Activated T-cell treated with anti-CD3 and anti-CD28 coated beads for 1 hour (primary cell): Measurements from ENCODE around the gene KCNJ6.

Experiments
- DNase-seq: peaks from one replicate; pipeline ENCODE4 v3.0.0-alpha.2; 2020; ENCODE audit warnings: low read depth

The KCNJ6 gene

DNA sequence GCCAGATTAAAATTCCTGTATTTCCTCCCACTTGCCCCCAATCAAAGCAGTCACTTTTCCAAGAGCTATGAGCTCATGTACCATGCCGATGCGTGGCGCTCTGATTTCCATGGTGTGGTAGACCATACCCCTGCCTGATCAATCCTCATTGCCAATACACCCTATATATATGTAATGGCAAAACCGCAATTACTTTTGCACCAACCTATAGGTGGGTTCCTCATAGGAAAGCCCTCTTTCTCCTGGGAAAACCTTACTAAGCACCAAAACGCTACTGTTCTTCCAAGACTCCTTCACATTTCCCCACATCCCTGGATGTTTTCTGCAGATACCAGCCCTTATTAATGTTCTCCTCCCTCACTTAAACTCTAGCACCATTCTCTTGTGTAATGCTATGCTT is 11.0 kb downstream of the KCNJ6 start:
- DNase-seq, result no peak

DNA sequence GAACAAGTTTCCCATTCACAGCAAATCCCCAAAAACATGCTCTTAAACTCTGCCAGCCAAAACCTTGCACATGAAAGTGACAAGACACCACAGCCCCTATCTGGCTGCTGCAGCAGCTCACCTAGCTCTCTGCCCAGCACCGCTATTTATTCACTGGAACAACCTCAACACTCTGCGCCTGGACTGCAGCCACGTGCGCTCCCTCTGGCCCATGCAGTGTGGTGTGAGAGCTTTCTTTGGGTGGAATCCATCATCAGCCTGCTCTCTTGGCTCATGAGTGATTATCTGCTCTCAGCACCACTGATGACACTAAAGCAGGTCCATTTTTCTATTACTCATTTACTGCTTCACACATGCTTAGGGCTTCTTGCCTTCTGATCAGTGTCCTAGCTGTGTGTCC is 11.4 kb downstream of the KCNJ6 start:
- no peak for DNase-seq

DNA sequence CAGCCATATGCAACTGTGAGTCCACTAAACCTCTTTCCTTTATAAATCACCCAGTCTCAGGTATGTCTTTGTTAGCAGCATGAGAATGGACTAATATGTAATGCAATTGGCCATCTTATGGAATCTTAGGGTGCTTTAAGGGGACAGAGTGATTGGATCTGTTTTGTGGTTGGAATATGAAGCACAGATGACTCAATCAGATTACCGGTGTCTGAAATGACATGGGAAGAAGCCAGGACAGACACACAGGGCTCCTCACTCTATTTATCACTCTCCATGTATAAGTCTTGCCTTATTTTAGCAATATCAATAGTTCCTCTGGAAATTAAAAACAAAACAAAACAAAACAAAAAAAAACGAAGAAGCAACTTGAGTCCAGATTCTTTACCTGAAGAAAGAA is 12.9 kb downstream of the KCNJ6 start:
- DNase-seq, result no peak

DNA sequence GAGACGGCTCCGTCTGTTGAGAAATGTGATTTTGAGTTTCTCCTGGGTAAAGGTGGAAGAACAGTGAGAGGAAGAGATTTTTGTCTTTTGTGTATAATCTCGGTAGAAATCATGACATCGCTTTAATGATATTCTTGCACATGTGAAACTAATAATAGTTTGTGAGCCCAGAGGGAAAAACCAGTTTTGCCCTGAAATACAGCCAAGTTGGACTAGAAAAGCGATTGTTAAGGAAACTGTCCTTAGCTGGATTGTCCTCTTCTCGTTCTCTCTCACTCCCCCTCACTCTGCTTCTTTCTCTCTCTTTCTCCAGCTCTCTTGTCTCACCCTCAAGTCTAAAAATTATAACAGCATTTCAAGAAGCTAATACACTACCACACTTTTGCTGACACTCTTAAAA is 17.1 kb downstream of the KCNJ6 start:
- no peak for DNase-seq

DNA sequence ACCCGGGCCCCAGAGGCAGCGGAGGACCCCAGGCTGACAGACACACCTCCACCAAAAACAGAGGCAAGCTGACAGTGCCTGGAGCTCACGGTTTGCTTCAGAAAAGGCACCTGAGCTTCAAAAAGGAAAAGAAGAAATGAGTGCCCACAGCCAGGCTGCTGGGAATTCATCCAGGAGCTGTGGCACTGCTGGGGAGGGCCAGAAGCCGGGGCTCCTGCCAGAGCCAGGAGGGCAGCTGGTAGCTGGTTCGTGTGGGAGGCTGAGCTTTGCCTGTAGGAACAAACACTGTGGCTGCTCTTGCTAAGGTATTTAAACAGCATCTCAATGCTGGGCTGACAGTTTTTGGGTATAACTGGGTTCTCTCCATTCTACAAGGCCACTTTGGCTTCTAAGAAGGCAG is 19.5 kb downstream of the KCNJ6 start:
- DNase-seq, result no peak

DNA sequence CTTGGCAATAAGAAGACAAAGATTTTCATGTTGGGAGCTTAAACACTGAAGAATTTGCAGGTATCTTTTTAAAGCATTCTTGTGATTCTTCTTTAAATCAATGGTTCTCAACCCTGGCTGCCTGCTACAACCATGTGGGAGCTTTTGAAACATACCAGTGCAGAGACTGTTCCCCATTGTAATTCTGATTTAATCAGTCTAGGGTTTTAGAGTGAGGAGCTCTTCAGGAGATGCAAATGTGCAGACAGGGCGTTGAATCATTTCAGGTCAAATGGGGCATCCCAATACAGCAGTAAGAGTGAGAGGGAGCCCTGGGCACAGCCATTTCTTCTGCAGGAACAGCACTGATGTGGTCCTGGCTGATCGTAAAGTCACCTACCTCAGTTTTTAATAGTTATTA is 24.3 kb downstream of the KCNJ6 start:
- no peak for DNase-seq

DNA sequence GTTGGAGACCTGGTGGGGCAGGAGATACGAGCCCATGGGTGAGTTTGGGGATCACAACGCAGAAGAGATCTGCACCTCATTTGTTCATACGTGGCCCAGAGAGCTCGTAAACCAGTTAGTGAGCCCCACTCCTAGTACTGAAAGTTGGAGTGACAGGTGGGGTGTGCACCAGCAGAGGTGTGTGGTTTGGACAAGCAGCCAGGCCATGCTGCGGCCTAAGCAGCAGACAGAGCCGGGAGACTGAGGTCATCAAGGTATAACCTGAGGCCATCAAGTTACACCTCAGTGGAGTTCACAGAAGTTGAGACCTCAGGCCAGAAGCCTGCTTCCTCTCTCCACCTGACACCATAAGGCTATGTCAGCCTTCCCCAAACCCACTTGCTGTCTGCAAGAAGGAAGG is 27.6 kb downstream of the KCNJ6 start:
- no peak for DNase-seq

DNA sequence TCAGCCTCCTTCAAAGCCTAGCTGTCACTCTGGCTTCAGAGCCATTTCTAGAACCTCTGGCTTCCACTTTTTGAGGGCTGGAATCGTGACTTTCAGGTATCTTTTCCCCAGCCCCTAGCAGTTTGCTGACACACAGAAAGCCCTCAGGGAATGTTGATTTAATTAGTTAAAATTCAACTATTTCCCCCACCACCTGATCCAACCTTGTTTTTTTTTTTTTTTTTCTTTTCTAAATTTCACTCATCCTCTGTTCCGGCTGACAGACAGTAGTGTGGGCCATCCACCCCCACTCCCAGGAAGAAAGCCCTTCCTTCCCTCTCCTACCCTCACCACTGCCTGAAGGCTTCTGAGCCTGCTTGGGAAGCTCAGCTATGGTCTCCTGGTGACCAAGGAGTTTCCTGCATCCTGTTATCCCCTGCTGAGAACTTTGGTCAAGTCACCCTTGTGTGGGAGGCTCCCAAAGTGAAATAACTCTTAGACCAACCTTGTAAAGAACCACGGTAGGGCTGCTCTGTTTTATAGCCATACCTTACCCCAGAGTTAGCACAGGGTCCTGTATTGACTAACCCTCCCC is 29.4 kb downstream of the KCNJ6 start:
- DNase-seq, result no peak

DNA sequence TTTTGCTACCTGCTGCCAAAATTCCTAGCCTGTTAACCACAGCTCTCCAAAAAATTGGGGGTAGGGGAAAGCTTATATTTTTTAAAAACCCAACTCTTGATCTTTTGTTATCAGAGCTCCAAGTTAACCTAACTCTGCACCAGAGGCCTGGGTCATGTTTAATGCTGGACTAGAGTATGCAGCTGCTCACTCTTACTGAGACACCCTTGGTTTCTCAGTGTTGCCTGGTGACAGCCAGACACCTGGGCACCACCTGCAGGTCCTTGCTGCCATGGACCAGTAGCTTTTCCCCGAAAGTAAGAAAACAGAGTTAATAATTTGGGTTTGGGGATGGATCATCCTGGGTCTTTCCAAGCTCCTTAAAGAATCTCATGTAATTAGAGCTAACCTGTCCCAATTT is 30.1 kb downstream of the KCNJ6 start:
- DNase-seq, result no peak

DNA sequence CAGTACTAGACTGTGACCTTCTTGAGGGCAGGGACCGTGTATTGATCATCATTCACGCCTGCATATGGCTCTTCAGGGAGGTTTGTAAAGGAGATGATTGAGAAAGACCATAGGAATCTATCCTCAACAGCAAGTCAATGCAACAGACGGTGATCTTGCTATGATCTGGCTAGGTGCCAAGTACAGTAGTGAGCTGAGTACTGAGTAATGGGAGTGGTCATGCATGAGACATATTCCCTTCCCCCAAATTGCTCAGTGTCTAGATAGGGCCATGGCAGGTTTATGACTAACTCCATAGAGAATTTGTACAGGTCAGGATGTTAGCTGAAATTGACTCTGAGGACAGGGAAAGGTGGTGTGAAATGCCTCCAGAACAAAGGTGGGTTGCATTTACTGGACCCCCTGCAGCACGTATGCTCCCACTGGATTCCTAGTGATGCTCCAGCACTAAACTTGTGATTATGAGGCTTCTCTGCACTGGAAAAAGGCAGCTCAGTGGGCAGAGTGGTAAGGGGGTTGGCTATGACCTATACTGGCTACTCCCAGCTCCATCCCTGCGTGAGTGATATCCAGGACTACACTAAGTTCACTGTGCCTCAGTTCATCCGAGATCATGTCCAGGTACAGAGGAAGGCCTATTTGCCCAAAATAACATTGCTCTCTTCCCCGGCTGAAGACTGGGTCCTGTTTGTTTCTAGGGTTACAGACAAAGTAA is 37.2 kb downstream of the KCNJ6 start:
- DNase-seq, result no peak

DNA sequence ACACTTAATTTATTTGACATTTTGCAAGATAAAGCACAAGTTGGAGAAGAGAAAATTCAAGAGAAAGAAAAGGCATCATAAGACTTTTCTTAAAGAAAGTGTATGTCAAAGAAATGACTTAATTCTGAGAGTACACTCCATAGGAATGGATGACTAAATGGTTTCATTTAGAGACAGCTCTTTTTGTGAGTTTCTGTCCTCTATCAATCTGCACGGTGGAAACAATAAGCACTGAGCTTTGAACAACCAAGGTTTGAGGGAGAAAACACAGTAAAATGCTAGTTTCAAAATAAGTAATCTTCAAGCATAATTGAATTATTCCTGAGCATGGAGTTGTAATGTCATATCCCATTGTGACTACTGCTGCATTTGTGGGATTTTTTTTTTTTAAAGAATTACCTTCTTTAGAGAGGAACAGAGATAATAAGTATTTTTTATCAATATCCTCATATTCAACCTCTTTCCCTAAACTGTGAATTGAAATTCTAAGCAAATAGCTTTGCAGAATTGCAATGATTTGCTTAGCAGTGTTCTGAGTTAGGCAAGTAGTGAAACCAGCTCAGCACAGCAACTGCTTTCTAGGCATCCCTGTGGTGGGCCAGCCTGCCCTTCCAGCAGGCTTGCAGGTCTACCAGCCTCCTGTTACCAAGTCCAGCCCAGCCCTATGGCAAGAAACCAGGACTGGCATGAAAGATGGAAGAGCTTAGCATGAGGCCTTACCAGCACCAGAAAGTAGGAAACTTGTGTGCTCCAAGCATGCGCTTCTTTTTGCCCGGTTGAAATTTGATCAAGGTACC is 38.2 kb downstream of the KCNJ6 start:
- DNase-seq, result no peak

DNA sequence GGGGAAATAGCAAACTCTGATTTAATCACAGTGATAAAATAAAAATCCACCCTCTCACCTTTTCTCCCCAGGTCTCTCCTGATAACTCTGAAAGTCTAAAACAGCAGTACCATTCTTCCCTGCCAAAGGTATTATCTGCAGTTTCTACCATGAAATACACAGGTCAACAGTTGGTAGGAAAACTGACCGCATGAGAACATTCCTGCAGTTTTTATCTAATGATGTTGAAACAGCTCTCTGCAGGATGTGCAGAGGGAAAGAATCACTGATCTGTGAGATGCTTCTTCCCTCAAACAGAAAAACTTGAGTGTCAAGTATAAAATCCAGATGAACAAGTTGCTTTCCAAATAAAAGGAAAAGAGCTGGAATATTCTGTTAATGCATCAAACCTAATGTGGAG is 39.1 kb downstream of the KCNJ6 start:
- no peak for DNase-seq

DNA sequence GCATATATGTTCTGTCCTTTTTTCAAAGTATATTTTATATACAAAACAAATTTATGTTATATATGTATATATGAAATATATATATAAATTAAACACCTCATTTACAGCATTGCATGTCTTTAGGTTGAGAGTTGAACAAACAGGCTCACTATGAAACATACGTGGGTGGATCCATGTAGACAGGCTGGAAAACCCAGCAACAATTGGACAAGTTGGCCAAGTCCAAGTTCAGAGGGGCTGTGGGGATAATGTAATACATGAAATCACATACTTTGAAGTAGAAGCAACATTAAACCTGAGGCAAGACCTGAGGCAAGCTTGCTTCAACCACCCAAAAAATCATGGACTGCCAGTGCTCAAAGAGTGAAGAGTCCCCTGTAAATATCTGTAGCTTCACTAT is 39.7 kb downstream of the KCNJ6 start:
- no peak for DNase-seq

DNA sequence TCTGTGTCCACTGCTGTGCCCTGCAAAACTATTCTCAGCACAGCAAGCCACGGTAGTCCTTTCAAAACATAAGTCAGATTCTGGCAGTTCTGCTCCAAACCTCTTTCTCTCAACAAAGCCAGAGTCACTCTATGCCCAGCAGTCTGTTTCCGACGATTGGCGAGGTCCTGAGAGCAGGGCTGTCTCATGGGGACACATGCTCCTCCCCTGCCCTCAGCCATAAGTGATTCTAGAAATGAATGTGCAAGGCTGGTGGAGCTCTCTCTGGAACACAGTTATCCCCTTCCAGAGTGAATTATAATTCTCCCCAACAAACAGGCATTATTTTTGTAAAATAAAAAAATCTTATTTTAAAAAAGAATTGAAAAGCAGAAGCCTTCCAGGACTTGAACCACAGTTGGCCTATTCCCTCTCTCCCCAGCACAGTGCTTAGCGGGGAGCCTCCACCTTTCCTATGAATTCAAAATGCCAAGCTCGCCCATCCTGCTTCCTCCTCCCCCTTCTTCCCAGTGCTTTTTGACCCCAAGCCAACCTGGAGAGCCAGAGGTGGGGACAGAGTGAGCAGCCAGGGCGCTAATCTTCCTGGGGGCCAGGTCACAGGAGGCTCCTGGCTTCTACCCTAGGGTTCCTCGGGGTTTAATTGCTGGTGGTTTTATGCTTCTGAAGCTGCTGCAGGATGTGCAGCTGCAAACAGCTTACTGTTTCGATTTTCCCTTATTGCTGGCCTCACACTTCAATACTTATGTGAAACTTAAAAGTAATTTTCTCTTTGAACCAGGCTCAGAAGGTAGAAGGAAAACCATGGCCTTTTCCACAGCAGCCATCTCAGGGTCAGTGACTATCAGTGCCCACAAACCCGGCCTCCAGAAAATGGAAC is 41.1 kb downstream of the KCNJ6 start:
- DNase-seq, result no peak

DNA sequence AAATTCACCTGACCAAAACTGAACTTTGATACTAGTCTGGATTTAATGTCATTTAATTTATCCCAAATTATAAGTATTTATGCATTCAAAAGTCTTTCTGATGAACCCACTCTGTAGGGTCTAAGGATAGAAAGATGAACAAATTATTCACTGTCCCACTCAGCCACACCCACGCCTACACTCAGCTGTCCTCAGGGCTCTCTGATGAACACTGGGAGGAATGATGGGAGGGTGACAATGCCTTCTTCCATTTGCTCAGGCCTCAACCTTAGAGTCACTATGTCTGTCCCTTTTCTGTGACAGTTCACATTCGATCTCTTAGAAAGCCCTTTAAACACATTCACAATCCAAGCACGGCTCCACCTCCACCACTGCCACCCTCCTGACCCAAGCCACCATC is 41.8 kb downstream of the KCNJ6 start:
- DNase-seq, result no peak

DNA sequence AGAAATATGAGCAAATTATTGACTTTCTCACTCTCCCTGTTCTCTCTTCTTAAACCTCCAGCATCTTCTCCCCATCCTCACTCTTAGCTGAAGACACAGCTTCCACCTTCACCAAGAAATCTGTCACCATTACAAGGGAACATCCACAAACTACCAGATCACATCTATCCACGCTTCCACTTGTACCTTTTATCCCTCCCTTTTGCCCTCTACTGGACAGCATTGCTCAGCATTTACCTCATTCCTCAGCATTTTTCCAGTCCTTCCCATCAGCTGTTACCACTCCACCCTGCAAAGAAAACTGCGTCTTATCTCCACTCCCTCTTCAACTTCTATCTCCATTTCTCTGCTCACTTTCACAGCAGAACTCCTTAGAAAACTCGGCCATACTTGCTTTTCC is 42.6 kb downstream of the KCNJ6 start:
- DNase-seq, result no peak

DNA sequence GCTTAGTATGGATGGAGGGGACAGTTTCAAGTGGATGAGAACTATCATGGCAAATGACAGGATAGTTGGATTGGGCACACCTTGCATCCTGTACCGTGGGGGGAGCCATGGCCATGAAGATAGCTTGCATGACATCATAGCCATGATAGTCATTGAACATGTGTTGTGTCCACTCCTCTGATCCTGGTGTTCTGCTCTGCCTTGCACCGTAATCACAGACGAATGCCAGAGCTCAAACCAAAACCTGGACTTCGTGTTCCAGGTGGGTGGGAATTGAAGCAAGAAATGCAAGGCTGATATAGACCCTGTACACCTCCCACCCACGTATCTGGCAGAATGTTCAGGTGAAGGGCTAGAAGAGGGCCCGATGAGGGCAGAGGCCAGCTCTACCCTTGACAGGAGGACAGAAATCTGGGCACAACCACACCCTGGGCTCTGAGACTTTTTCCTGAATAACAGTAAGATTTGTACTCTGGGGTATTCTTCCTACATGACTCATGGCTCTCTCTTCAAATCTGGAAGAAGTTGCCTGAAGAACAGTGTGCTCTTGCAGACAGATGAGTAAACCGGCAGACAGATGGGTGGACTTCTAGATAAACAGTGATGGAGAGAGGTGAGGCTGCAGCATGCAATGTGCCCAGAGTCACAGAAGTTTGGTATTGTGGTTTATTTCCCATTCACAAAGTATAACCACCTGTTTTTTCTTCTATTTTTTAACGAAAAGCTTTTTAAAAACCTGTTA is 45.0 kb downstream of the KCNJ6 start:
- DNase-seq, result no peak

DNA sequence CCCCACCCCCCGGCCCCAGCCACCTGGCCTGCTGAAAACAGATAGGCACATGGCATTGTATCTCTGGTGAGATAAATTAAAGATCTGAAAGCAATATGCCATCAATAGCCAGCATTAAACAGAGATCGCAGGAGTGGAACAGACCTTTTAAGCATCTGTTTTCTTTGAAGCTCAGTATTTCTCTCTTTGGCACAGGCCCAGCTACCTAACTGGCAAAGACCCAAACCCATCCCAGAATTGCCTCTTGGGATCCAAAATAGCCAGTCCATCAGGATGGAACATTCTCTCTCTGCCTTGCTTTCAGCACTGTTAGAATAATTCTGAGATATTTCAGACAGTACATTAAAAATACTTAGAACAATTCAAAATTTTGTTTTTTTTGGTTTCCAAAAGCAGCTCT is 46.0 kb downstream of the KCNJ6 start:
- no peak for DNase-seq

DNA sequence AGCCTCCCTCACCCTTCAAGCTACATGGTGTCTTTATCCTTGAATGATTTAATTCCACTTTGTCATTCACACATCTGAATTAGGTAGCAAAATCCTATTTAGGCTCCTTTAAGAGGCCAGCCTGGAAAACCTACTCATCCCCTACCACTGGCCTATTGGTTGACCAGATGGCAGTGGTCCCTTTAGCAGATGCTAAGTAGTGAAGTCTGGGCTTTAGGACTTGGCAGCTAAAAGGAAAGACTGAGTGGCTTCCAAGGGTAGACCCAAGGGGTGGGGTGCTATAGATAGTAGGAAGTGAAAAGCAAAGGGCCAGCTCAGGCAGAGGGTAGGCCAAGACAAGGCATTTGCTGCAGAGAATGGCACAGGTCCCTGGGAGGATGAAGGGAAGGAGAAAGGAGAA is 46.6 kb downstream of the KCNJ6 start:
- DNase-seq, result no peak

DNA sequence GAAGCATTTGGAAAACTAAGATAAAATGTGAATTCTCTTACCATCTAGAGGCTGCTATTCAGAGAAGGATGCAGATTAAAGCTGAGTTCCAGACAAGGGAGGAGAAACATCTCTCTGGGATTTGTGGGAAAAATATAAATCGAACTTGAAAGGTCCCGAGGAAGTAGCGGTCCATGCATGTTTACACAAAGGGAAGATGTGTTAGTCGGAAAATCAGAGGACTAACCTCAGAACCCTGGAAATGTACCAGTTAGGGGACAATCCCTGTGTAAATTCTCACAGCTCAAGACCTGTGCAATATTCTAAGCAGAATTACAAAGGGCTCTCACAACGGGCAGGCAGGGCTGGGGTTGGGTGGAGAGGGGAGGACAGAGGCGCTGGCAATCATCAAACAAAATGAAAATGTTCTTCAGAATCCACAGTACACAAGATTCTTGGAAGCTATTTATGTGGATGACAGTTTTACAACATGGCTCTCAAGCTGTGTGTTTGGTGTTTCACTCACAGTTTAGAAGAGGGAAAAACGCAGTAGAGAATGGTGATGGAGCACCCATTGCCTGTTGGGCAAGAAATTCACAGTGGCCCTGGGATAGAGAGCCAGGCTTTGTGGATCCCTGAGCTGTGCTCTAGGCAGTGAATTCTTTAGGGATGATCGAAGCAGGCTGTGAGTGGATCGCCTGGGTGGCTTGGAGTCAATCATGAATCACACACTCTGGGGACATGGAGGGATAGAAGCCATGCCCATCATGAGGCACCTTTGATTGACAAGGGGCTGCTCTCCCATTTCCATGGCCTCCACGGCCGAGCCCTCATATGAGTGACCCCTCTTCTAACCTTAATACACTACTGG is 47.6 kb downstream of the KCNJ6 start:
- no peak for DNase-seq

DNA sequence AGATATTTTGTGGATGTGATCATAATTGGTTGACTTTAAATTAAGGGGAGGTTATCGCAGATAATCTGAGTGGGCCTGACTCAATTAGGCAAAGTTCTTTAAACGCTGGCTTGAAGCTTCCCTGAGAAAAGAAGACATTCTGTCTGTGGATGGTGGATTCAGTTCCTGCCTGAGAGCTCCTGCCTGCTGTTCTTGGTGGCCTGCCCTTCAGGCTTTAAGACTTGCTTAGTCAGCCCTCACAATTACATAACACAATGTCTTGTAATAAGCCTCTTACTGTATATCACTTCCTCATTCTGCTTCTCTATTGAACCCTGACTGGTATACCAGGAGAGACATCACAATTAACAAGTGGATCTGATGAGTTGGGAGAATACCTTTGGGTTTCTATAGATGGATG is 50.2 kb downstream of the KCNJ6 start:
- no peak for DNase-seq
